ENCODE data around the gene MFAP1.

DNA sequence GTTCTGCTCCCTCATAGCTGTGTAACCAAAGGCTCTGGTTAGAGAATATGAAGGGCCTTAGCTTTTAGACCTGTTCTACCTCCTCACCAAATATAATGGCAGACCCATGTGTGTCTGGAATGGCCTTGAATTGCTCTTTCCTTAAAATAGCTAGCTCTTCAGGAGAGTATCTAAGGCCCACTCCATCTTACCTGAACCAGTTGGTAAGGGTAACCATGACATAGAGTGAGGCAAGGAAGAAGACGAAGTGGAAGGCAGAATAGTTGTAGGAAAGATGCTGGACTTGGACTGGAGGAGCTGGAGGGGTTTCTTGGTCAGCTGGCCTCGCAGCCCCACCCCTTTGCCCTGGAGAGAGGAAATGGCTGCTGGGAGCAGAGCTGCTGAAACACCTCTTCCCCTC lies 29.3 kb downstream of the MFAP1 start:
- TF ChIP-seq CTCF (IDR thresholded peaks at IDR 0.05) (no peak), POLR2A (IDR thresholded peaks at IDR 0.05; ENCODE audit: low read depth) (no peak), EP300 (IDR thresholded peaks at IDR 0.05) (no peak), POLR2AphosphoS5 (IDR thresholded peaks at IDR 0.05) (no peak)
